Inflammatory macrophage (primary cell): ENCODE results near the gene ECHDC3.

ENCODE experiments used
- DNase-seq, 2 donors: peaks; one replicate each; pipeline ENCODE4 v3.0.0-alpha.2; 2020 to 2022

ECHDC3 gene

DNA sequence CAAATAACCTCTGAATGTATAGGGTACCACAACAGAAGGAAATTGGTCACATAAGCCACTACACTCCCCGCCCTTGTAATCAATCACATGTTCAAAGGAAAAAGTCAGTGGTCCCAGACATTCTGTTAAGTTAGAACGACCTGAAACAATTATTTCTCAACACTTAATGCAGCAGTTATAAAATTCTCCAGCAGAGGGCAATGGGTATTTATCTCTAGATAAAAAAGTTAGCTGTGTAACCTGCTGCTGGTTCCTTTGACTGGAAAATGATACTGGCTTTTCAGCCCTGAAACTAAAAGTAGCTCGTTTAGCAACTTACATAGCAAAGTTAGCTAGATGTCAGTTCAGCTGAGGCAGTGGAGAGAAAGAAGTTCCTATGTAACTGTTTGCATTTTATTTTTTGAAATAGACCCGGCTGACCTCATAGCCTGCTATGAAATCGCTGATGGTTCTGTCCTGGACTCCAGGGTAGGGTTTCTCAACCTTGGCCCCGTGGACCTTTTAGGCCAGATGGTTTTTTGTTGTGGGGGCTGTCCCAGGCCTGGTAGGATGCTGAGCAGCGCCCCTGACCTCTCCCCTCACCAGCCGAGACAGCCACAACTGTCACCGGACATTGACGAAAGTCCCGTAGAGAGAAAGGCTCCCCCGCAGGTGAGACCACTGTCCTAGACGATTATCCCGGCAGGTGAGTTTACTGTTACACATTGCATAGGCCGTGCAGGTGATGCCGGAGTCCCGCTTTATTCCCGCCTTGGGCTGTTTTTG is 40.8 kb downstream of the ECHDC3 start:
- peak; percentile 48 to 81 for DNase-seq

DNA sequence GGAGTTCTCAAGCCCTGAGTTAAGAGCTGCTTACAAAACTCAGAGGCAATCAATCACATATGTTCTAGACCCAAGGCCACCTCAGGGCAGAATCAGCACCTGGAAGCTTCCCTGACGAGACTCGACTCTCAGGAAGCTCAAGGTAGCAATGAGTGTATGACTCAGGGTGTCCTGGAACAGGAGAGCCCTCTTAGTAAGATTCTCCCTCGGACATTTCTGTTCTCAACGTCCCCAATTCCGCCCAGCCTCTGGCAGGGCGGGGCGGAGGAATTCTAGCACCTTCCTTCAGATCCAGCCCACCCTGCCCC is 41.3 kb downstream of the ECHDC3 start:
- no peak for DNase-seq

DNA sequence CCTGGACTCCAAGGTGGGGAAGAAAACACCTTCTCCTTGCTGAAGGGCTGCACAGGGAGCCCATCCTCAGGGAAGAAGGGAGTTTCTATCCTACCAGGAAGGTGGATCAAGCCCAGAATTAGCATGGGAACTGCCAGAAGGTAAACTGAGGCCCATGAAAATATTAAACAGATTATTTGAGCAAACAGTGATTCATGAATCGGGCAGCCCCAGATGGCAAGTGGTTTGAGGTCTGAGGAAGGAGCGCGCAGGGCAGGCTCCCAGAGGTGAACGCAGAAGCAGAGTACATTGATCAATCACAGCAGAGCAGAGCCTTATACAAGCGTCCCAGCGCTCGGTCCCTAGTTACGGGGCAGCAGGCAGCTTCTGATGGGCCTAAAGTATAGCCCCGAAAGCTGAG is 45.2 kb downstream of the ECHDC3 start:
- DNase-seq = no peak

DNA sequence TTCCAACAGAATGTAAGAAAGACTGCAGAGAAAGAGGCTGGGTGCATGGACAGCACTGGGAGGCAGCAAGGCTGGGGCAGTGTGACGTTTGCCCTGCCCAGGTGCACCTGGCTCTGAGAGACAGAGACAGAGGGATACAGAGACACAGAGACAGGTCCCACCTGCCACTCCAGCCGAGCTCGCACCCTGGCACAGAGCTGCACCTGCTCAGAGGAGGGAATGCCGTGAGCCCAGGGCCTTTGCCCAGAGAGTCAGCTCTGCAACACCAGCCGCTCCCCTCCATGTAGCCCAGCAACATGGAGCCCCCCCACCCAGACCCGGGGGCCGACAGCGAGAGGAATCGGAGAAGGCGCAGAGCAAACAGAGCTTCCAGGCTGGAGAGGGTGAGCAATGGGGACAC is 45.7 kb downstream of the ECHDC3 start:
- DNase-seq = no peak

DNA sequence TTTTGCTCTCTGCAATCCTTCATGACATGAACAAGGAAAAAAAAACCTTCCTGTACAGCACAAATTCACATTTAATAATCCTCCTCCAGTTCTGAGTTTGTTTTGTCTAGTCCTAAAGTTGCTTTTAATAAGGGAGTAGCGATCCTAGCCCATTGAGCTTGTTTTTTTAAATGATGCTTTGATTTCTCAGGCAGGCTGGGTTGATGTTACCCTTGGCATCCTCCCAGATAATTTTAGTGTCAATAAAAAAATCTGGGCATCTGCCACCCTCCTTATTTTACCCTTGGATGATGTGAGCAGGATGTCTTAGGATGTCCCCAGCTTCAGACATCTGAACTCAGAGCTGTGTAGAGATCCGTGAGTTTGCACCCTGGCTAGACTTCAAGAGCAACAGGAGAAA is 47.1 kb downstream of the ECHDC3 start:
- no peak for DNase-seq

DNA sequence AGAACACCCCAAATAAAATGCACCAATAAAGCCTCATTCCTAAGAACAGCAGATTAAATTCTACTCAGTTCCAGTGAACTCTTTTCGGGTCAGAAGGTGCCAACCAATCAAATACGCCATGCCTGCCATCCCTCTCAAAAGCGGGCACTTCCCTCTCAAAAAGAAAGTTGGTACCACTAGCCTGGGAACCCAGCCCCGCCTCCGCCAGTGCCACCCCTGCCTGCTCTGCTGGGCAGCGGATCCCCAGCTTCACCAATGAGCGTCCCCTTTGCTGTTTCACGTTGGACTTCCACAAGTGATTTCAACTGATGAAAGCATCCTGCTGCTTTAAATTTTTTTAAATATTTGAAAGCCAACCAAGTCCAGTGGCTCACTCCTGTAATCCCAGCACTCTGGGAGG is 47.8 kb downstream of the ECHDC3 start:
- no peak for DNase-seq

DNA sequence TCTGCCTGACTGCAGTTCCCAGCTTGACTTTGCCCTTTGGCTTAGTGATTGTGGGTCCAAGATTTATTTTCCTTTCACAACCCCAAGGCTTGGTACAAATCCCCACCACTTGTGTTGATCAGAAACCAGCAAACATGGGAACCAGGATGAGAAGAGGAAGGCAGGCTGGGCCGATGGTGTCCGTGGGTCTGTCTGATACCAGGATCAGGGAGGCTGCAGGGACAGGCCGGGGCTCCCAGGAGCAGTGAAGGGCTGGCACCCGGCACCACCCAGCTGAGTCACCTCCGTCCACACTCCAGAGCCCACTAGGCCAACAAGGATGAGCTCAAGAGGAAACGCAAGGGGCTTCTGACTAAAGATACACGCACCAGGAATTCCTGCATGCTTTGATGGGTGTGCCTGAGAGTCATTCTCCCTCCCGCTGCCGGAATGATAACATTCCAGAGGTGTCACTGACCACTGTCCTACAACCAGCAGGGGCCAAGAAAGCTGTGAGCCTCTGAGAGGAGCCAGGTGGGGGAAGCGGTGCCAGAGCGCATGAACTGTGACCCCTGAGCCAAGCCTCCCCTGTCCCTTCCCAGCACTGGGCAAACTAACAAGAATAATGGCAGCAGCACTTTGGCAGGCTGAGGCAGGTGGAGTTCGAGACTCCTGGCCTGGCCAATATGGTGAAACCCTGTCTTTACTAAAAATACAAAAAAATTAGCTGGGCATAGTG is 51.7 kb downstream of the ECHDC3 start:
- no peak for DNase-seq

DNA sequence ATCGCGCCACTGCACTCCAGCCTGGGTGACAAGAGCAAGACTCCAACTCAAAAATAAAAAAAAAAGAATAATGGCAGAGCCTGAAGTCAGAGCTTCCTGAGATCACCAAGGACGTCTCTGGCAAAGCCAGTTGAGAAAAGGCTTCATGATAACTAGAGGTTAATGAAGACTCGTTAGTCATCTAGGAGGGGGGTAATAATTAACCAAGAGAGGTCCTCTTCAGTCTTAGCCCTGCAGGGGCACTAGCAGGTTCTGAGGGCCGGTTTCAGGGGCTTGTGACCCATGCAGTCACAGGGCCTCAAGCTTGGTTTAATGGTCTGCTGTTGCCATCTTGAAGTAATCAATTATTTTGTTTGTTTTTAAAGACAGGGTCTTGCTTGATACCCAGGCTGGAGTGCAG is 52.4 kb downstream of the ECHDC3 start:
- no peak for DNase-seq

DNA sequence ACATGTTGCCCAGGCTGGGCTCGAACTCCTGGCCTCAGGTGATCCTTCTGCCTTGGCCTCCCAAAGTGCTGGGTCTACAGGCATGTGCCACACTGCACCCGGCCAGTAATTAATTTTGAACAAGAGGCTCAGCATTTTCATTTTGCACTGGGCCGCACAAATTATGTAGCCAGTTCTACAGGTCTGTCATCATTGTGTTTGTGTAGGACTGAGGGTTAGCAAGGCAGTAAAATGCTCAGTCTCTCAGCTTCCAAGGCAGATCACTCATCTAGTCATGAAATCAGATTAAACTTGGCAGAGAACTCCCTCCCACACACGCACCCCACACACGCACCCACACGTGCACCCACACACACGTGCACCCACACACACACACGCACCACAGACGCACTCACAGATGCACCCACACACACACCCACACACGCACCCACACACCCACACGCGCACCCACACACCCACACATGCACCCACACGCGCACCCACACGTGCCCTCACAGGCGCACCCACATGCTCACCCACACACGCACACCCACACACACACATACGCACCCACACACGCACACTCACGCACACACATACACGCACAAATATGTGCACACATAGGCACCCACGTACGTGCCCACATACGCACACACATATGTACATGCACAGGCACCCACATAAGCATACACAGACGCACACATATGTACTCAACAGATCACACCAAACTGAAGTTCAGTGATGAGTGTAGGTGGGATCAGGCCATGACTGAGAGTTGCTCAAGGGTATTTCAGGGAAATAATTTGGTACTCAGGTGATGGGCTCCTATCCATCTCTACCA is 53.1 kb downstream of the ECHDC3 start:
- DNase-seq = no peak

DNA sequence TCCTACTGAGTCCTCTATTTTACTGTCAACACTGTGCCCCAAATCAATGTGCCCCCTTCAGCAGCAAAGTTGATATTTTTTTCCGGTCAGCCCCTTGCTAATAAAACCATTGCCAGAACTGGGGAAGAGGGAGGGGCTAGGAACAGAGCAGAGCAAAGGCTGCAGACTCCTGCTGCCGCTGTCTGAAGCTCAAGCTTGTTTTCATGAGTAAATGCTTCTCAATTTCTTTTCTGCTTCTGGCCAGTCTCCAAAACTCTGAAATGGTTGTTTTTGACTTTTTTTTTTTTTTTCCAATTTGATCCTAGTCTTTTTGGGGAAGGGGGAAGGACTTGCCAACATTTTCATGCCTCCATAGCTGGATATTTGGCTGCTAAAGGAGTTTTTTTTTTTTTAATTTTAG is 54.3 kb downstream of the ECHDC3 start:
- DNase-seq = no peak

DNA sequence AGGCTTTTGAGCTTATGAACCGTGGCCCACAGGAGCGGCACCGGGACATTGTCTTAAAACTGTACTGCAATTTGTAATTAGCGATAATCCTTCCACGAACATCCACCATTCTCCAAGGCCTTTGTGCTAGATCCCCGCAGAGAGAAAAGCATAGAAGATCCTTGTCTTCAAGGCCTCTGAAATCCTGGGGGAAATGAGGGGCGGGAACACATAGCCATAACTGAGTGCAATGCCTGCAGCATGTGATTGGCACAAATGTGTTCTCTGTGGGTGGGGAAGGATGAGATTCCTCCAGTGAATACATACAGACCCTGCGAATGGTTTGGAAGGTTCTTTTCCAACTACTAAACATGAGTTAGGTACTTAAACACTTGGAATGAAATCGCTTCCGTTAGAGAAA is 55.1 kb downstream of the ECHDC3 start:
- DNase-seq = no peak

DNA sequence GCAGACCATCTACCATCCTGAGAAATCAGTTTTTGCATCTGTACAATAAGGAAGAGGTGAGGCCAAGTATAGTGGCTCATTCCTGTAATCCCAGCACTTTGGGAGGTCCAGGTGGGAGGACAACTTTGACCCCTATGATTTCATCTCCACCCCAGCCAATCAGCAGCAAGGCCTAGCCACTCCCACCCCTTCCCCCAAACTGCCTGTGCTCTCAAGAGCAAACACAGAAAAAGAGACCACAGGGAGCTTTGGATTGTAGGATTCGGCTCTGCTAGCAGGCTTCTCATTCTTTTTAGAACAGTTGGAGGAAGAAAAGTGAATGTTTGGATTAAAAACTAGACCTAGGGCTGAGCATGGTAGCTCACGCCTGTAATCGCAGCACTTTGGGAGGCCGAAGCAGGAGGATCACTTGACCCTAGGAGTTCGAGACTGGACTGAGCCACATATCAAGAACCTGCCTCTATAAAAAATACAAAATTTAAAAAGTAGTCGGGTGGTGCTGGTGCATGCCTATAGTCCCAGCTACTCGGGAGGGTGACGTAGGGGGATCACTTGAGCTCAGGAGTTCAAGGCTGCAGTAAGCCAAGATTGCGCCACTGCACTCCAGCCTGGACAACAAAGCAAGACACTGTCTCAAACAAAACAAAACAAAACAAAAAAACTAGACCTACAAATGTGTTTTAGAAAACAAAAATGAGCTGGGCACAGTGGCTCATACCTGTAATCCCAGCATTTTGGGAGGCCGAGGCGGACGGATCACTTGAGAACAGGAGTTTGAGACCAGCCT is 55.9 kb downstream of the ECHDC3 start:
- no peak for DNase-seq

DNA sequence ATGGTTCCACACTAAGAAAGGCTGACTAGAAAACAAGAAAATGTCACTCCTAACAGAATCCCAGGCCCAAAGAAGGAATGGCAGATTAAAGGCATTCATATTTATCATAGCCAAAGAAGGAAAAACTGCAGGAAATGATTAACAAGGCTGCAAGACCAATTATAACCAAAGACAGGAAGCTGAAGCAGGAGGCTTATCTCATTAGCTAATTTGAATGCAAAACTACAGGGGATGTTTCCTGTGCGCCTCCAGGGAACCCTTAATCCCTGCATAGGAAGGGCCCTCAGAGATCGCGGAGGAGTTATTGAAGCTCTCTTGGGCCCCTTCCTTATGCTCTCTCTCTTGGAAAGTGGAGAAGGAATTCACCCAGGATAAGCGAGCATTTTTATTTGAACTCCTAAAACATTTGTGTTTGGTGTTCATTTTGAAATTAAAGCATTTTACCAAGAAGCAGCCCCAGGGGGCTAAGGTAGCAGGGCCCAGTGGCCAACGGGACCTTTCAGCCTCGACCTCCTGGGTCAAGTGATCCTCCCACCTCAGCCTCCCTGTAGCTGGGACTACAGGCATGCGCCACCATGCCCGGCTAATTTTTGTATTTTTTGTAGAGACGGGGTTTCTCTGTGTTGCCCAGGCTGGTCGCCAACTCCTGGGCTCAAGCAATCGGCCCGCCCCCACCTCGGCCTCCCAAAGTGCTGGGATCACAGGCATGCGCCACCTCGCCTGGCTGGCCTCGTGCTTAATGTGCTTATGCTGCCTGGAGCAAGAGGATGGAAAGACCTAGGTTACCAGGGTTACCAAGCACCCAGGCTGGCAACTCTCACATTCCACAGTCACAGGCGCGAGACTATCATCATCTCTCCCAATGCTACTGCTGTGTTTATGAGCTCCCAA is 56.9 kb downstream of the ECHDC3 start:
- DNase-seq = no peak

DNA sequence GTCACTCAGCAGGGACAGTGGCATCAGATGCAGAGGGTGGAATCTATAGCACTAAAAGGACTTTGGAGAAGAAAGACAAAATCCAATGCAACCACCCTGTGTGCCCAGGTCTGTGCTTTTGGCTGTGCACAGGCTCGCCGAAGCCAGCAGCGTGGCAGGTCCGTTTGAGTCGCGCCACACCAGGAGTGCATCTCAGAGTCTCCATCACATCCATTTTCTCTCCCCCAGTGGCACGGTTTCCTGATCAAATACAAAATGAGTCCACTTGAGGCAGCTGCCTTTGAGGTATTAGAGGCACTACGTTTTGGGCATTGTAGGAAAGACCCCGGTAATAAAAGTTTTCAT is 57.5 kb downstream of the ECHDC3 start:
- no peak for DNase-seq

DNA sequence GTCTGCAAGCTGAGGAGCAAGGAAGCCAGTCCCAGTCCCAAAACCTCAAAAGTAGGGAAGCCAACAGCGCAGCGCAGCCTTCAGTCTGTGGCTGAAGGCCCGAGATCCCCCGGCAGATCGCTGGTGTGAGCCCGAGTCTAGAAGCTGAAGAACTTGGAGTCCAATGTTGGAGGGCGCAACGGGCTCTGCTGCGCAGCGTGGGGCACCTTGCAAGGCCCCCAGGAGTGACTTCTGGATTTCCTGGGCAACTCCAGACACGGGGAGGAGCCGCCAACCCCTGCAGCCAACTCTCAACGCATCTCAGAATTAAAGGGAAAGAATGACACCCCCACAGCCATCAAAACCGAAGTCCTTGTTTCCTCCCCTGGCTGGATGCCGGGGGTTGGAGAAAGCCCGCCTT is 62.2 kb downstream of the ECHDC3 start:
- DNase-seq = no peak

DNA sequence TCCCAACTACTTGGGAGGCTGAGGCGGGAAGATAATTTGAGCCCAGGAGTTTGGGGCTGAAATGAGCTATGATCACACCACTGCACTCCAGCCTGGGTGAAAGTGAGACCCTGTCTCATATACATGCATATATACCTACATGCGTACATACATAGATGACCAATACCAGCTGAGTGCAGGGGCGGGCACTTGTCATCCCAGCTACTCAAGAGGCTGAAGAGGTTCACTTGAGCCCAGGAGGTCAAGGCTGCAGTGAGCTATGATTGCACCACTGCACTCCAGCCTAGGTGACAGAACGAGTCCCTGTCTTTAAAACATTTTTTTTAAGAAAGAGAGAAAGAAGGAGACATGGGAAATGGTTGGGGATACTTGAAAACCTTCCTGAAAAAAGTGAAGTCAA is 63.6 kb downstream of the ECHDC3 start:
- no peak for DNase-seq

DNA sequence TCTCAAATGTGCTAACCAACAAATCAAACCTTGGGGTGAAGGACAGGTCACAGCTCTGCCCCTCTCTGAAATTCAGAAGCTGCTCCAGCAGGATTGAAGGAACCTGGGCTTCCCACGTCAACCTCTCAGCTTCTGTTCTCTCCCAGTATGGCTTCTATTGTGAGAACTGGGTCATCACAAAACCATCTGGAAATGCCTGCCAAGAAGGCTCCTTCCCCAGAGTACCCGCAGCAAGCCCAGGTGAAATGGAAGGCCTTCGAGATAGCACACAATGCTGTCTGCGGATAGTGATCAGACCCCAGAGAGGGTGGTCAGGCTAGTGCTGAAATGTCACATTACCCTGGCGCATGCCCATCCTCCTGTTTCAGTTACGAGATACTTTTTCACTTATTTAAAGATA is 64.5 kb downstream of the ECHDC3 start:
- DNase-seq = no peak

DNA sequence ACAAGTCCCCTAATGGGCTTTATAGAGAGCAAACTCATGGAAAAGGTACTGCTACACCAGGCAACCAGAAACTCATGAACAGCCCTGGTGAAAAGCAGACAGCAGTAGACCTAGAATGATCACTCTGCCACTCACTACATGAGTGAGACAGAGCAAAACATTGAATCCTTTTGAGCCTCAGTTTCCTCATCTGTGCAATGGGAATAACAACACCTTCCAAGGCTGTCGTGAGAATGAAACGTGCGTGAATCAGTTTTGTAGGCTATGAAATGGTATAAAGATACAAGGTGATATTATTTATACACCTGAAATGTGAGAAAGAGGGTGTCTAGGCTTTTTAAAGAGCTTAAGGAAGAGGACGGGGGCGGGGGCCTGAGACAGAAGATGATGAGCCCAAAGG is 66.6 kb downstream of the ECHDC3 start:
- DNase-seq = no peak

DNA sequence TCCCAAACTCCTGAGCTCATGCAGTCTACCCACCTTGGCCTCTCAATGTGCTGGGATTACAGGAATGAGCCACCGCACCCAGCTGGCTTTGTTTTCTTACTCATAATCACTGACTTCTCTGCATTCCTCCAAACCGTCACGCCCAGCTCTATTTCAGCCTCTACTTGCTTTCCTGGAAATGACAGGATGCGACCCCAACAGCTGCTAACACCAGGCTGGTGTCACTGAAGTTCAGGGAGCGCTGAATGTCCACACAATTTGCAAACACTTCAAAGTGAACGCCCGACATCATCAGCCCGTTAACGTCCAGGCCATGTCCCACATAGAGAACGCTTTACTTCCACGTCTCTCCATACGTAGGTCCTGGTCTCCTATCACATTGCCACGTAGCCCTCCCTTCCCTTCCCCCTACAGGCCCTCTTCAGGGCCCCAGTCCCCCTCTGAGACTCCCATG is 68.2 kb downstream of the ECHDC3 start:
- DNase-seq = no peak

DNA sequence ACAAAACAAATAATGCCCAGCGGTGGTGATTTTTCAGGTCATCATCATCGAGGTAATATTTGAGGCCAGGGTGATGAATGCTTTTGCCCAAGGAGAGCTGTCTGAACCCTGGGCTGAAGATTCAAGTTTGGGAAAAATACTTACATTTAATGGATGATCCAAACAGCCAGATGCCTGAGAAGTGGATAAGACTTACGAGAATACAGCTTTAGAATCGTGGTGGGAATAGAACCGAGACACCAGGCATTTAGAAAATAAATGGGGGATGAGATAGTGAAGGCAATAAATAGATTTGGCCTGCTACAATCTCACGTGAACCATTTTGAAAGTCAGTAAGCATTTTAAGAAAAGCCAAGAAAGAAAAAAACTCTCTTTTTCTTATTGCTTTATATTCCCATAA is 68.8 kb downstream of the ECHDC3 start:
- DNase-seq = no peak

DNA sequence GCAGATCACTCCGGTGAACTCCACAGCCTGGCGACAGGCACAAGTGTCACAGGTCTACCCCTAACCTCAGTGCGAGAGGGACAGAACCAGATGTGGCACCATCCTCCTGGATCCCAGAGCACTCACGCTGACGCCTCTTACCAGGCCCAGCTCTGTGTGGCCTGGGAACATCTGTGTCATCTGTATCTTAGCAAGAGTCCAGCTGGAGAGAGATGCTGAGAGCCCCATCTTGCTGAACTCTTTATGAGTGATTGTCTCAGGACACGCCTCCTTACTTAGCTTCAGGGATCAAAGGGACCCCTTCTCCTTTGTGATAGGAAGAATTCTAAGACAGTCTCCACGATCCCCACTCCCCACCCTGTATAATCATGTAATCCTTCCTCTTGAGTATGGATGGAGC is 71.0 kb downstream of the ECHDC3 start:
- DNase-seq = no peak
